ENCODE measurements around the gene KRT25. TPM values are rescaled to one million over a fixed set of nuclear protein-coding genes. Genes with fewer than 3 reads are reported as not detected.

Gene KRT25, protein sequence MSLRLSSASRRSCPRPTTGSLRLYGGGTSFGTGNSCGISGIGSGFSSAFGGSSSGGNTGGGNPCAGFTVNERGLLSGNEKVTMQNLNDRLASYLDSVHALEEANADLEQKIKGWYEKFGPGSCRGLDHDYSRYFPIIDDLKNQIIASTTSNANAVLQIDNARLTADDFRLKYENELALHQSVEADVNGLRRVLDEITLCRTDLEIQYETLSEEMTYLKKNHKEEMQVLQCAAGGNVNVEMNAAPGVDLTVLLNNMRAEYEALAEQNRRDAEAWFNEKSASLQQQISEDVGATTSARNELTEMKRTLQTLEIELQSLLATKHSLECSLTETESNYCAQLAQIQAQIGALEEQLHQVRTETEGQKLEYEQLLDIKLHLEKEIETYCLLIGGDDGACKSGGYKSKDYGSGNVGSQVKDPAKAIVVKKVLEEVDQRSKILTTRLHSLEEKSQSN
- total RNA-seq (2014; rRNA removed), result not detected in 2 replicates
- polyA plus RNA-seq (2012), result not detected

DNA sequence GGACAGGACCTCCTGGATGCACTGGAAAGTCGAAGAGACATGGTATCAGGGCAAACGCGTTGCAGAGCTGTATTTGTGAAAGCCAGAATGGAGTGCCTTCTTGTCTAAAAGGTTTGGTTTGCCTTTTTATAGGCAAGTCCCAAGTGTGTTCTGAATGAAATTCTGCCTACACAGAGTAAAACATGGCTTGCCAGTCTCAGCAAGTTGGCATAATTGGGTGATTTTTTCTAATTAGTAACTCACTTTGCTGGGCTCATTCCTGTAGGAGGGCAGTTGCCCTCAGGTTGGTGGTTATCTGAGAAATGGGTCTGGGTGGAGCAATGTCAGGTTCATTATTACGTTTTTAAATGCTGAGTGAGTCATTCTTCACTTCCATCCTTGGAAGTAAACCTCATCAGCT, at the start of gene KRT25:
Gene KRT25 (minus strand): TSS at position 101 of the 400 bp plus-strand sequence. CDS start 60 bp downstream, at position 41.
- DNase-seq (ENCODE audit: low read depth), result no peak

DNA sequence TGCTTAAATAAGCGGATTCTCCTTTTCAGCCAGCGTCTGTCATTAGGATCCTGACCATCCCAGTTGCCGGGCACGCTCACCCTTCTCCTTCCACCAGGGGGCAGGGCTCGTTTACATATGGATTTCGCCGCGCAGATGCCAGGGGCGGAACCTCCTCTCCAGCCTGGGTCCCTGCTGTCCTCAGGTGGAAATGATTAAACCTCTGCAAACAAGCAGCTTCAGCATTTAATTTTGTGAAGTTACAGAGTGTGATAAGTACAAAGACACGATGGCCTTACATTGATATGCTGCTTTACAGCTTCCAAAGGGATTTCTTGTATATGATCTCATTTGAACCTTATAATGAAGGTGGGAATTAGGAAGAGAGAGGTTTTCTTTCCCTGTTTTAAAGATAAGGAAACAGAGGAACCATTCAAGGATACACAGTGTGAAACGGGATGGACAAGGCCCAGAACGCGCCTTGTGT, 48.5 kb upstream of the KRT25 start:
- DNase-seq (ENCODE audit: low read depth), result peak; percentile 50

DNA sequence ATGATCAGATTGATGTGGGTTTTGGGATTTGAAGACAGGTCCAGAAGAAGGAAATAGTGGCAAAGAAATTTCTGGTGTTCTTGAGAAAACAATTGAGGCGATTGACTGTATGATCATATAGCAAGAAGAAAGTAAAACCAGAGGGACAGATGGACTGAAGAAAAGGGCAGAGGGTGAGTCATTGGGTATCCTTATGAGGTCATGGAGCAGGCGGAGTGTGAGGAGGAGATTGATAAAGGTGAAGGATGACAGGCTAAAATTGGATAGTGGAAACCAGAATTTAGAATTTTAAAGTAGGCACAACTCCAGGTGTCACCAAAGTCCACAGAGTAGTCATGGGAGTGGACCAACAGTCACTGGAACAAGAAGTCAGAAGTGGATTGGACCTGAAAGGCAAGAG, 46.0 kb upstream of the KRT25 start:
- DNase-seq (ENCODE audit: low read depth), result no peak

DNA sequence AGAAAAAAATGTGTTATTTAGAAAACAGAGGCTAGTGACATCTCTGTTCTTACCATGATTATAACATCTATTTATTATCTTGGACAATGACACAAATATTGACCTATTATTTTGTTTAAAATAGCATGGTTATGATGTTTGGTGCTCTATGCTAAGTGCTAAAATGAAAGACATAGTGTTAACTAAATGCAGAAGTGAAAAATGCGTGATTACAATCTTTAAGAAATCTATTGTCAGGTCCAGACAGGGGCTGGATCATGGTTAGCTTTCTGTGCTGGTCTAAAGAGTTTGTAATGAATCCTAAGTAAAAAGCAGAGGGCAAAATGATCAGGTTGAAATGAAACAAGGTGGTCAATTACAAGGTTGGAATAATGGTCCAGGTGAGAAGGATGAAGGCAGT, 45.2 kb upstream of the KRT25 start:
- no peak for DNase-seq (ENCODE audit: low read depth)

DNA sequence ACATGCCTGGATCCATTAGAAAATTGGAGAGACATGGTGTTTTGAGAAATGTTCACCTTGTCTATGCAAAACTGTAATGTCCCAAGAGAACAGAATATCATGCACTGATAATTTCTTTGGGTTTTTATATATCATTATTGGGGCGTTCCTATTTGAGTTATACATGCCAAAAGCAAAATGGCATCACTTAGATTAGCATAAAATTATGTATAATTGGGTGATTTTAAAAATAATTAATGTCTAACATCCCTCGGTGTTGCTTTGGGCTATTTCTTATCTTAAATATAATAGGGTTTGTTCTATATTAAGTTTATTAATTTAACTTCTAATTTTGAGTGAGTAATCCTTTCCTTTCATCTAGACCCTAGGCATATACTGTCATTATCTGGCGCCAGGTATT, 44.7 kb upstream of the KRT25 start, which contains the start of gene KRT28:
Gene KRT28 (minus strand): TSS at position 101 of the 400 bp plus-strand sequence. CDS start 66 bp downstream, at position 35.
- DNase-seq (ENCODE audit: low read depth), result no peak

DNA sequence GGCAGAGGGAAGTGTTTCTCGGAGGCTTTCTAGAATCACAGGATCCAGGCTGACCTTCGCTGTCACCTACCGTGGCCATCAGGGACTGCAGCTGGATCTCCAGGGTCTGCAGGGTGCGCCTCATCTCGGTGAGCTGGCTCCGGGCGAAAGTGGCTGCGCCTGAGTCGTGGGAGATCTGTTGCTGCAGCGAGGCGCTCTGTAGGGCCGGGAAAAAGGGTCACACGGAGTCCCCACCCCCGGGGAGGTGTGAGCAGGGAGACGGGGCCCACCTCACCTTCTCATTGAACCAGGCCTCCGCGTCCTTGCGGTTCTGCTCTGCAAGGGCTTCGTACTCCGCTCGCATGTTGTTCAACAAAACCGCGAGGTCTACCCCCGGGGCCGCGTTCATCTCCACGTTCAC, 41.7 kb upstream of the KRT25 start:
- DNase-seq (ENCODE audit: low read depth), result no peak

DNA sequence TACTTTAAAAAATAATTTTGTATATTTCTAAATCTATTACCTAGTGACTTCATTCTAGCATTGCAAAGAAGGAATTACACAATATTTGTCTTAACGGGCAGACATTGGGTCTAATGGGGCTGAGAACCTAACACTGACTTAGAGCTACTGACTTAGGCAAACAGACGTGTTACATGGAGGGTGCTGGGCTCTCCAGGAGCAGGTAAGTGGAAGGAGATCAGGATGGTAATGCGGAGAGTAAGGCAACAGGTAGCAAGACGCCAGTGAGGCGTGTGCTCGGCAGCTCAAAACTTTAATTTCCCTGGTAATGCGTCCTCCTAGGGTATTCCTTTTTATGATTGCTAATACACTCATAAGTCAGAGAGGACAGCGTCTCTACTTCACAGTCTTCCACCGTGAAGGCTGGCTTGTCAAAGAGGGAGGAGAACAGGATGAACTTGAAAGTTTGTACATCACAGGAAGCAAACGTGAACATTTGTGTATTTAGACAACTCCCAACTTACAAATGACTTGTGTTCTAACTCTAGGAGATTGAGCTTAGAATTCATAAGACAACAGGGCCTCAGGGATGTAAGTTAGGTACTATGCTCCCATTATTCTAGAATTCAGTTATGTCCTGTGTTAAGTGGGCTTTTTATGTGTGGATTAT, 40.0 kb upstream of the KRT25 start:
- DNase-seq (ENCODE audit: low read depth), result no peak

DNA sequence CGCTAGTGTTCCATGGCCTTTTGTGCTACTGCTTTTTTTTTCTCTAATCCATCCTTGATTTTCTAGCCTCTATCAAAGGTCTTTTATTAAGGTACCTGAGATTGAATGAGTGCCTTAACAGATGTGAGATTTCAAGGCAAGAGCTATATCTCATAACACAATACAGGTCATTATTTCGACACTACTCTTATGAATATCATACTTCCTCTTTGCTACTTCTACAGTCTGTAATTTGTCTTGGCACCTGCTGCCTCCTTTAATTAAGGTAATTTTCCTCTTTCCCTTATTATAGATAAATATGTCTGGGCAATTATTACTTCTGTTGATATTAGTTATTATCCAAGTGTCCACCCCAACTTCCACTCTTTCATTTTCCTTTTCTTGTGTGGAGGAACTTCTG, 39.3 kb upstream of the KRT25 start:
- DNase-seq (ENCODE audit: low read depth), result no peak

DNA sequence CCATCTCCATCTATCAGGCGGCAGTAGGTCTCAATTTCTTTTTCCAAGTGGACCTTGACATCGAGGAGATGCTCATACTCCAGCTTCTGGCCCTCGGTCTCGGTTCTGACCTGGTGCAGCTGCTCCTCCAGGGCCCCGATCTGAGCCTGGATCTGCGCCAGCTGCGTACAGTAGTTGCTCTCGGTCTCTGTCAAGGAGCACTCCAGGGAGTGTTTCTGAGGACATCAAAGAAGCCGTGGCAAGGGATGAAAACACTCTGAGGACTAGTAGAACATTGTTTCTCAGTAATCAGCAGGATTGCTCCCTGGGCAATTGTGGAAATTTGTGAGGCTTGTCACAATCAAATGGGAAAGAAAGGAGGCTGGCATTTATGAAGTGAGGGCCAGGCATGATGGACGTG, 38.7 kb upstream of the KRT25 start:
- no peak for DNase-seq (ENCODE audit: low read depth)

DNA sequence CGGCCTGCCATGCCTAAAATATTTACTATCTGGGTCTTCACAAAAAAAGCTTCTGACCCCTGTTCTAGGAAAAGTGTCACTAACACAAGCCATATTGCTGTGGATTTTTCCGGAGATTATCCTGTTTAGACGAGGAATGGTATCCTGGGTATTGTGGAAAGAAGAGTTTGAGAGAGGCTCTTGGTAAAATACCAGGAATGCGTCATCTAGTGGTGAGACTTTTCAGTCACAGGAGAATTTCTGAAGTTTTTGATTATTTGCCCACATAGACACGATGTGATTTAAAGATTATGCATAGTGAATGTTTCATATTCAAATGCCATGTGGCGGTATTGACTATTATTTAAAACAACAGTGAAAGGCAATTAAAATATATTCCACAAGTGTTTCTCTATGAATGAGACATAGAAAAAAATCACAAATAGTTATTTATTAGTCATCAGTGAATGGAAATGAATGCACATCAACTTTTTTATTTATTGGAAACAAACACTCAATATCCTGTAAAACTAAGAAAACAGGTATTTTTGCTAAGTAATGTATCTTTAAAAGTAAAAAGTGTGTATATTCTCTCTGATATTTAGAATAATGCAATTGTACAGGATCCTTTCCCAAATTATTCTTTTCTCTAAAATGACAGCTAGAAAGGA, 36.8 kb upstream of the KRT25 start:
- peak; percentile 17 for DNase-seq (ENCODE audit: low read depth)

DNA sequence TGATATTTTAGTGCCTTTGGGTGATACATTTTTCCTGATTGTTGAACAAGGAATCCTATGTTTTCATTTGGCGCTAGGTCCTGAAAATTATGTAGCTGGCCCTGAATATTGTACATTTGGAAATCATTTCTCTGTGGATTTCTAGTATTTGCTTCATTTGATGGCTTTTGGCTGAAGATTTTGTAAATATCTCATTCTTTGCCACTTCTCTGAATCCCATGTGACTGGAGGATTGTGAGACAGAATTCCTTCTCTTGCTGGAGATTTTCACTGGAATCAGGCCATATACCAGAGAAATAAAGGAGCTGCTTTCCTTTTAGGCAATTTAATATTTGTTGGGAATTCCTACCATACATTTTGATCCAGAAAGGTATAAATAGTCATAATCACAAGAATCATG, 36.0 kb upstream of the KRT25 start:
- no peak for DNase-seq (ENCODE audit: low read depth)

DNA sequence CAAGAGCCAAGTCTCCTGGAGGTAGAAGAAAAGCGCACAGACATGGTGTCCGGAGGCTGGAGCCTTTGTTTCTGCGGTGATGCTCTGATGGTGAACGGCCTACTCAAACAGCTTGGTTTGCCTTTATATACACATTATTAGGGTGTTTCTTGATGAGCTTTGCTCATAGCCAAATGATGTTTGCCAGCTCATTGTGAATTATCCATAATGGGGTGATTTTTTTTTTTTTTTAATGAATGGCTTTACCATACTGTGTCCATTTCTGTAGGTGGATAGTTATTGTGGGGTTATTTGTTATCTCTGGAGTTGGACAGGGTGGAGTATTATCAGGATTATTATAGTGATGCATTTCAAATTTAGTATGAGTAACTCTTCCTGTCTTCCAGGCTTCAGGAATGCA, 27.3 kb upstream of the KRT25 start, which contains the start of gene KRT27:
Gene KRT27 (minus strand): TSS at position 101 of the 400 bp plus-strand sequence. CDS start 57 bp downstream, at position 44.
- no peak for DNase-seq (ENCODE audit: low read depth)

DNA sequence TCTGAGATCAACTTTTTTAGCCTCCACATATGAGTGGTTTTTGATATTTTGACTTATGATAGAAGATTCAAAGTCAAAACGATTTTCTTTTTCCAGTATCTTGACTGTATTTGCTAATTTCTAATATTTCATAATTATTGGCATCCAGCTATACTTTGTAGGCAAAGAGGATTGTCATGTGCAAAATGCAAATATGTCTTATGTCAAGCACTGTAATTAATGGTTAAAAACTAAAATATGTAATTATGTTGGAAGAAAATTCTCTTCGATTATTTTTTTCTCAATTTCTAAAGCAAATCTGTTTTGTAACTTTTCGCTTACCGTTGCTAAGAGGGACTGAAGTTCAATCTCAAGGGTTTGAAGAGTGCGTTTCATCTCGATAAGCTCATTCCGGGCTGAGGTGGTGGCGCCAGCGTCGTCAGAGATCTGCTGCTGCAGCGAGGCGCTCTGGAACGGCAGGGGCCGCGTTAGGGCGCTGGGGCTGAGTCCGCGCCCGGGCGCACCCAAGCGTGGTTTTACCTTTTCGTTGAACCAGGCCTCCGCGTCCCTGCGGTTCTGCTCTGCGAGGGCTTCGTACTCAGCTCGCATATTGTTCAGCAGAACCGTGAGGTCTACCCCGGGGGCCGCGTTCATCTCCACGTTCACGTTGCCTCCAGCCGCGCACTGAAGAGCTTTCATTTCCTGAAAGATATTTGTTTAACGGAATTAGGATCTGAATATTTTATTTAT, 24.2 kb upstream of the KRT25 start:
- DNase-seq (ENCODE audit: low read depth), result no peak

DNA sequence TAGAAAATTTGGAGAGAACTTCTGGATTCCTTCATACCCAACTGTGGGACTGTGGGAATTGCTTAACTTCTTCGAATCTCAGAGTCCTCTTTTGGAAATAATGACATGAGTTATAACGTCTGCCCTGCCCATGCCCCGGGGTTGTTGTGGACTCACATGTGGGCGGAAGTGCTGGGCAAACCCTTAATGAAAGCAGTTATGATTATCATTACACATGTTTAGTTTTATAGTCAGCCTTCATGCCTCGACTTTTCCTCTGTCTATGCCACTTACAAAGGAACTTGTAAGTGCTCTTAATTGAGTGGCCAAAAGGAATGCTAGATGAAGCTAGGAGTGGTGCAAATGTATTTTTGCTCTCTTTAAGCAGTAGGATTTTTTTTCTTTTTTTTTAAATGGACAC, 23.3 kb upstream of the KRT25 start:
- DNase-seq (ENCODE audit: low read depth), result no peak

DNA sequence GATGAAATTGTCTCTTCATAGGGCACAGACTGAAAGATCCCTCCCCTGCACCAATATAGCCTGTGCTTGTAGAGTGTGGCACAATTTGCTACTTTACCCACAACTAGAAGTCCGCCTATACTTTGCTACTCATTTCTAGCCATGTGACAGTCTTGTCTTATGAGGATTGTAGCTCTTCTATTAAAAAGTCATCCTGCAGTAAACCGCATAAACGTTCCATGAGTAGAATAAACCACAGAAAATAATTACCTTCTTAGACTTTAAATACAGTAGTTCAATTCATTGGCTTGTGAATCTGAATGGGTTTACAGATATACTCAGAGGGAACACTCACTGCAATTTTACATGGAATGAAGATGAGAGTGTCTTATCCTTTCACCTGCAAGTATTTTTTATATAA, 22.8 kb upstream of the KRT25 start:
- no peak for DNase-seq (ENCODE audit: low read depth)

DNA sequence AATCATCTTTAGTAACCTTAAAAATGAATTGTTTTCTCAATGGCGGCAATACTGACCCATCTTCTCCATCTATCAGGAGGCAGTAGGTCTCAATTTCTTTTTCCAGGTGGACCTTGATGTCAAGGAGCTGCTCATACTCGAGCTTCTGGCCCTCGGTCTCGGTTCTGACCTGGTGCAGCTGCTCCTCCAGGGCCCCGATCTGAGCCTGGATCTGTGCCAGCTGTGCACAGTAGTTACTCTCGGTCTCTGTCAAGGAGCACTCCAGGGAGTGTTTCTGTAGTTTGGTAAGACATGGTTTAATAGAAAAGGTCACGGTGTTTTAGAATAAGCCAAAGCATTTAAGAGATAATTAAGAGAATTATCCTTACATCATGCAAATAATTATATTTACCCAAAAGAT, 22.3 kb upstream of the KRT25 start:
- no peak for DNase-seq (ENCODE audit: low read depth)

DNA sequence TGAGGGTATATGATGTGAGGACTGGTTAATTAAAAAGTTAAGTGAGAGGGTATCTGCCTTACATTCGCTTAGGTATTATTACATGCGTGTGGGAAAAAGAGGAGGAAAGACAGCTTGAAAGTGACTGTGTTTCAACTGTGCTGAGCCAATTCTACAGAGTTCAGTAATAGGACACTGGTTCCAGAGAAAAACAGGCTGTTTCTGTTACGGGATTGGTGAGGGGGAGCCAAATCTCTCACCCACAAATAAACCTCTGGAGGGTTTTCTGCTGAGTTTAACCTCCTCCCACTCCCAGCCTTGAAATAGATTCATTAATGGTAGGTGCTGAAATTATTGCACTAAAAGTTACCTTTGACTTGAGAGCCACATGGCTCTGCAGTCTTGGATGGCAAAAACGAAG, 20.8 kb upstream of the KRT25 start:
- DNase-seq (ENCODE audit: low read depth), result no peak

DNA sequence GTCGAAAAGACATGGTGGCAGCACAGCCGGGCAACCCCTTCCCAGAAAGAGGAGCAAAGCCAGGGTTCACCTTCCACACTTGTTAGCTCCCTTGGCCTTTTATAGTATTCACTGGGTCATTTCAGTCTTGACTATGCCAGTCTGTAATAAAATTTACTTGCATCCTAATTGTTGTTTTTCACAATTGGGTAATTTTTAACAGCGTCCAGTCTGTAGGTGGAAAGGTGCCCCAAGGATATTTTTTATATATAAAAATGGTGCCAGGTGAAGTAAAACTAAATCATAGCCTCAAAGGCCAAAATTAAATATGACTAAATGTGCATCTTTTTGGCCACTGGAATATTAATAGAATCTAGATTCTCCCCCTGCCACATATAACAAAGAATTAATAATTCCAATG, 17.0 kb upstream of the KRT25 start, which contains the start of gene KRT26:
Gene KRT26 (minus strand): TSS at position 101 of the 400 bp plus-strand sequence. CDS start 88 bp downstream, at position 13.
- DNase-seq (ENCODE audit: low read depth), result no peak

DNA sequence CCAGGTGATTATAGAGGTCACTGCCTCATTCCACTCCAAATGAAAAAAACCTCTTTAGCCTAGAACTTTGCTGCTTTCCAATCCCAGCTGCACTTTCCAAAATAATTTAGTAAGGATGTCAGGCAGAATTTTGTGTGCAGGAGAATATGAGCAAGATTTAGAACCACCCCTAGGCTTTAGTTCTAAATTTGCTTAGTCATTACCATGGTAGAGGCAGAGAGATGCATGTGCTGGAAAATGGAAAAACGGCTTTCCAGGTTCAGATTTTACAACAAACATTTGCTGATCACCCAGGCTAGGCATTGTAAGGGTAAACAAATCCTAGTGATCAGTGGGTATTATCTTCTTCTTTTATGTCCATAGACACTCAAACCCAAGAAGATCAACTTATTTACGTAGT, 10.5 kb upstream of the KRT25 start:
- no peak for DNase-seq (ENCODE audit: low read depth)

DNA sequence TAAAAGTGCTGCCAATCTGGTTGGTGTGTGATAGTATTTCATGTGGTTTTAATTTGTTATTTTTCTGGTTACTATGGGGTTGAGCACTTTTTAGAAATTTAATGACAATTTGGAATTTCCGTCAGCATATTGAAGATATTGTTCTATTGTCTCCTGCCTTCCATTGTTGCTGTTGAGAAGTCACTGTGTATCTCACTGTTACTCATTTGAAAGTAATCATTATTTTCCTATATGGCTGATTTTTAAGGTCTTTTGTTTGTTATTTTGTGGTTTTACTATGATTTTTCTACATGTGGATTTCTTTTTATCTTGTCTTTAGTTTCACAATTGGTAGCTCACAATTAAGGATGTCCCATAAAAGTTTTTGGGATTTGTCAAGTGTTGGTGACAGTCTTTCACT, 8.6 kb upstream of the KRT25 start:
- DNase-seq (ENCODE audit: low read depth), result no peak

Data from LHCN-M2 (cell line).